SK-N-SH (cell line): Measurements from ENCODE around the gene SLAMF1. TPM values are rescaled to one million over a fixed set of nuclear protein-coding genes. Genes with fewer than 3 reads are reported as not detected.

Experiments used
- CTCF ChIA-PET: fragments of 300-600, 350-600 bp; formaldehyde crosslinking; extraction: SDS; loops from one replicate; lab custom pipeline; 2021; lab: Yijun Ruan, JAX
- POLR2A ChIA-PET: fragments of 350-600 bp; sonication (Branson Sonifier 250); formaldehyde crosslinking; extraction: SDS; loops from one replicate; lab custom pipeline; 2020; ENCODE audit warnings: antibody characterized with exemption, inconsistent platforms; lab: Yijun Ruan, JAX
- DNase-seq: peaks from one replicate; pipeline ENCODE4 v3.0.0; 2012
- H2AFZ ChIP-seq: fragments of 200-600 bp; sonication (generic); 2 replicates; pipeline ENCODE4 v1.8.1; 2016; ENCODE audit warnings: antibody characterized with exemption, mild to moderate bottlenecking, low read depth
- H3F3A ChIP-seq: fragments of 200-600 bp; sonication (generic); replicated peaks from 2 replicates; pipeline ENCODE3; 2016; ENCODE audit warnings: antibody characterized with exemption, mild to moderate bottlenecking; ENCODE audit not compliant: insufficient read depth
- H3K27ac ChIP-seq, 2 experiments: fragments of 200-500 bp in 1 of 2; fragments of 200-600 bp in 1 of 2; sonication (Bioruptor generic) in 1 of 2; sonication (generic), shearing (Covaris generic) in 1 of 2; 2 replicates each; pipeline versions ENCODE4 v1.5.1 to v1.6.1; 2014 to 2016; ENCODE audit warnings: low read depth in 2 of 2, inconsistent platforms in 1 of 2, low read length in 1 of 2, mild to moderate bottlenecking in 1 of 2, mixed read lengths in 1 of 2
- H3K27me3 ChIP-seq: fragments of 200-600 bp; sonication (generic), shearing (Covaris generic); 2 replicates; pipeline ENCODE4 v1.6.1; 2016; ENCODE audit warnings: mixed run types; ENCODE audit not compliant: insufficient read depth
- H3K36me3 ChIP-seq, 2 experiments: fragments of 200-500 bp in 1 of 2; fragments of 200-600 bp in 1 of 2; sonication (Bioruptor generic) in 1 of 2; sonication (generic) in 1 of 2; replicated peaks in 1 of 2; 2 replicates each; pipeline versions ENCODE3 to v1.5.1; 2014 to 2016; ENCODE audit warnings: low read length in 1 of 2, mild to moderate bottlenecking in 1 of 2; ENCODE audit not compliant: insufficient read depth in 2 of 2, control insufficient read depth in 1 of 2
- H3K4me1 ChIP-seq, 2 experiments: fragments of 200-500 bp in 1 of 2; fragments of 200-600 bp in 1 of 2; sonication (Bioruptor generic) in 1 of 2; sonication (generic), shearing (Covaris generic) in 1 of 2; 2 replicates each; pipeline versions ENCODE4 v1.5.1 to v1.6.1; 2014 to 2016; ENCODE audit warnings: low read depth in 1 of 2, low read length in 1 of 2, mixed run types in 1 of 2; ENCODE audit not compliant: insufficient read depth in 2 of 2, control insufficient read depth in 1 of 2
- H3K4me2 ChIP-seq: fragments of 200-600 bp; sonication (generic), shearing (Covaris generic); 2 replicates; pipeline ENCODE4 v1.6.1; 2017; ENCODE audit warnings: mixed run types
- H3K4me3 ChIP-seq, 2 experiments: fragments of 200-500 bp in 1 of 2; fragments of 200-600 bp in 1 of 2; sonication (Bioruptor generic) in 1 of 2; sonication (generic), shearing (Covaris generic) in 1 of 2; 2 replicates each; pipeline versions ENCODE4 v1.5.1 to v1.8.1; 2014 to 2016; ENCODE audit warnings: low read depth in 2 of 2, inconsistent platforms in 1 of 2, low read length in 1 of 2, mild to moderate bottlenecking in 1 of 2, mixed read lengths in 1 of 2, moderate library complexity in 1 of 2
- H3K79me2 ChIP-seq: fragments of 200-600 bp; sonication (generic); 2 replicates; pipeline ENCODE4 v1.8.1; 2017; ENCODE audit warnings: mild to moderate bottlenecking; ENCODE audit not compliant: insufficient read depth
- H3K9ac ChIP-seq: fragments of 200-600 bp; sonication (generic); 2 replicates; pipeline ENCODE4 v1.6.1; 2017; ENCODE audit warnings: mixed run types
- H3K9me2 ChIP-seq: fragments of 200-600 bp; sonication (generic); 2 replicates; pipeline ENCODE4 v1.6.1; 2017; ENCODE audit warnings: mixed run types
- H3K9me3 ChIP-seq: fragments of 200-600 bp; sonication (generic); 2 replicates; pipeline ENCODE4 v1.6.1; 2017; ENCODE audit warnings: mixed run types, mild to moderate bottlenecking, moderate library complexity
- H4K20me1 ChIP-seq: fragments of 200-600 bp; sonication (generic); 2 replicates; pipeline ENCODE4 v1.6.1; 2017; ENCODE audit warnings: mild to moderate bottlenecking, mixed run types; ENCODE audit not compliant: insufficient read depth
- CHD2 ChIP-seq: fragments of 150-350 bp; IDR thresholded peaks from 2 replicates; pipeline ENCODE4 v1.6.1; 2018; ENCODE audit warnings: low read length; ENCODE audit not compliant: partially characterized antibody
- EZH2phosphoT487 ChIP-seq: fragments of 200-600 bp; sonication (generic); IDR thresholded peaks from 2 replicates; pipeline ENCODE4 v1.6.1; 2017; ENCODE audit warnings: low read depth, mixed run types, mild to moderate bottlenecking, antibody characterized with exemption, moderate library complexity, borderline replicate concordance
- FOSL2 ChIP-seq: IDR thresholded peaks from 2 replicates; pipeline ENCODE4 v1.4.0; 2012; ENCODE audit warnings: low read depth, mild to moderate bottlenecking, moderate library complexity, borderline replicate concordance
- GABPA ChIP-seq: IDR thresholded peaks from 2 replicates; pipeline ENCODE4 v1.4.0; 2012; ENCODE audit warnings: low read depth, mild to moderate bottlenecking
- GATA2 ChIP-seq: sonication (generic); formaldehyde crosslinking; IDR thresholded peaks from 2 replicates; pipeline ENCODE4 v1.5.0; 2020; ENCODE audit warnings: mild to moderate bottlenecking, missing genetic modification reagents
- MXI1 ChIP-seq: IDR thresholded peaks from 2 replicates; pipeline ENCODE4 v1.6.1; 2012; ENCODE audit warnings: mild to moderate bottlenecking, low read depth, low read length, improper control_type of control experiment
- RAD21 ChIP-seq: IDR thresholded peaks from 2 replicates; pipeline ENCODE4 v1.6.1; 2012; ENCODE audit warnings: mild to moderate bottlenecking, low read length
- RCOR1 ChIP-seq: fragments of 150-350 bp; IDR thresholded peaks from 2 replicates; pipeline ENCODE4 v1.6.1; 2017; ENCODE audit warnings: antibody characterized with exemption, low read length
- RXRA ChIP-seq: IDR thresholded peaks from 2 replicates; pipeline ENCODE4 v1.4.0; 2012; ENCODE audit warnings: low read depth, mild to moderate bottlenecking, borderline replicate concordance
- SIN3A ChIP-seq: IDR thresholded peaks from 2 replicates; pipeline ENCODE4 v1.6.1; 2012; ENCODE audit warnings: low read depth, mild to moderate bottlenecking, low read length, moderate library complexity, borderline replicate concordance
- SMC3 ChIP-seq: IDR thresholded peaks from 2 replicates; pipeline ENCODE4 v1.6.1; 2012; ENCODE audit warnings: low read depth, low read length, improper control_type of control experiment
- TAF1 ChIP-seq: IDR thresholded peaks from 2 replicates; pipeline ENCODE4 v1.6.1; 2012; ENCODE audit warnings: low read depth, mild to moderate bottlenecking, low read length, moderate library complexity, borderline replicate concordance
- TCF12 ChIP-seq: IDR thresholded peaks from 2 replicates; pipeline ENCODE4 v1.4.0; 2012
- TEAD4 ChIP-seq: IDR thresholded peaks from 2 replicates; pipeline ENCODE4 v1.4.0; 2012; ENCODE audit warnings: mild to moderate bottlenecking, borderline replicate concordance; ENCODE audit not compliant: insufficient read depth
- USF1 ChIP-seq: IDR thresholded peaks from 2 replicates; pipeline ENCODE4 v1.4.0; 2012; ENCODE audit warnings: low read depth, borderline replicate concordance
- YY1 ChIP-seq: IDR thresholded peaks from 2 replicates; pipeline ENCODE4 v1.4.0; 2012; ENCODE audit warnings: low read depth, mild to moderate bottlenecking
- WGBS: methylation state at CpG from one replicate; pipeline ENCODE4 v1.1.6; 2017; ENCODE audit warnings: low lambda C conversion rate; 5-methylcytosine and 5-hydroxymethylcytosine counted together
- polyA plus RNA-seq, 3 experiments: library from polyadenylated mRNA; depleted of rRNA; stranded (reverse); fragments of >200 nt; gene quantifications; 2 replicates each; pipeline ENCODE4 v1.2.3, GENCODE V29; 2012
- TF ChIP-seq, protein P1 (sequence below): fragments of 150-350 bp; IDR thresholded peaks from 2 replicates; pipeline ENCODE4 v1.6.1; 2017; ENCODE audit warnings: antibody characterized with exemption, low read length, low read depth, borderline replicate concordance
- TF ChIP-seq, protein P2 (sequence below): fragments of 200-600 bp; sonication (generic); IDR thresholded peaks from 2 replicates; pipeline ENCODE4 v1.6.1; 2017; ENCODE audit warnings: antibody characterized with exemption, mild to moderate bottlenecking, moderate library complexity

The SLAMF1 gene
- polyA plus RNA-seq, 1 of the 3 experiments (the other 2 are of a cell fraction), result not detected

GRCh38 chr1:160597051-160597450 lies 49.8 kb downstream of the SLAMF1 start:
- Histone ChIP-seq H2AFZ (no peak overlapping the region), H3K4me2 (no peak overlapping the region), H3K9me2 (no peaks in the 10 kb centered on the region), H3K27ac (no peak overlapping the region)
- ChIA-PET POLR2A (no interaction called here), CTCF (interaction anchor here (0.9 kb wide), 1 partner anchor 13 kb away, joined by 3 read pairs; no protein-coding TSS in a partner anchor)
- TF ChIP-seq RAD21 (no peak), YY1 (no peak), EZH2phosphoT487 (no peak), USF1 (no peak), TEAD4 (no peak), SMC3 (no peak), MXI1 (no peak), FOSL2 (no peak), GABPA (no peak), SIN3A (no peak), TAF1 (no peak), TCF12 (no peak), RCOR1 (no peak), GATA2 (no peak), RXRA (no peak), CHD2 (no peak)
- TF ChIP-seq, protein P1, sequence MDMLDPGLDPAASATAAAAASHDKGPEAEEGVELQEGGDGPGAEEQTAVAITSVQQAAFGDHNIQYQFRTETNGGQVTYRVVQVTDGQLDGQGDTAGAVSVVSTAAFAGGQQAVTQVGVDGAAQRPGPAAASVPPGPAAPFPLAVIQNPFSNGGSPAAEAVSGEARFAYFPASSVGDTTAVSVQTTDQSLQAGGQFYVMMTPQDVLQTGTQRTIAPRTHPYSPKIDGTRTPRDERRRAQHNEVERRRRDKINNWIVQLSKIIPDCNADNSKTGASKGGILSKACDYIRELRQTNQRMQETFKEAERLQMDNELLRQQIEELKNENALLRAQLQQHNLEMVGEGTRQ, result no peak
- TF ChIP-seq, protein P2, sequence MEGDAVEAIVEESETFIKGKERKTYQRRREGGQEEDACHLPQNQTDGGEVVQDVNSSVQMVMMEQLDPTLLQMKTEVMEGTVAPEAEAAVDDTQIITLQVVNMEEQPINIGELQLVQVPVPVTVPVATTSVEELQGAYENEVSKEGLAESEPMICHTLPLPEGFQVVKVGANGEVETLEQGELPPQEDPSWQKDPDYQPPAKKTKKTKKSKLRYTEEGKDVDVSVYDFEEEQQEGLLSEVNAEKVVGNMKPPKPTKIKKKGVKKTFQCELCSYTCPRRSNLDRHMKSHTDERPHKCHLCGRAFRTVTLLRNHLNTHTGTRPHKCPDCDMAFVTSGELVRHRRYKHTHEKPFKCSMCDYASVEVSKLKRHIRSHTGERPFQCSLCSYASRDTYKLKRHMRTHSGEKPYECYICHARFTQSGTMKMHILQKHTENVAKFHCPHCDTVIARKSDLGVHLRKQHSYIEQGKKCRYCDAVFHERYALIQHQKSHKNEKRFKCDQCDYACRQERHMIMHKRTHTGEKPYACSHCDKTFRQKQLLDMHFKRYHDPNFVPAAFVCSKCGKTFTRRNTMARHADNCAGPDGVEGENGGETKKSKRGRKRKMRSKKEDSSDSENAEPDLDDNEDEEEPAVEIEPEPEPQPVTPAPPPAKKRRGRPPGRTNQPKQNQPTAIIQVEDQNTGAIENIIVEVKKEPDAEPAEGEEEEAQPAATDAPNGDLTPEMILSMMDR, result no peak
- TF ChIP-seq, all 33 proteins: peak for 0
- H3K9me3 ChIP-seq, result no peaks in the 10 kb centered on the region
- no peaks in the 10 kb centered on the region for H3K27me3 ChIP-seq
- DNase-seq, result no peak
- H3K4me1 ChIP-seq, result no peaks in the 10 kb centered on the region
- H3F3A ChIP-seq, result no peaks in the 10 kb centered on the region
- H3K79me2 ChIP-seq, result no peaks in the 10 kb centered on the region
- 30% methylated on average over 1 of the region's 1 CpG for WGBS
- no peak overlapping the region for H3K4me3 ChIP-seq
- H4K20me1 ChIP-seq, result no peaks in the 10 kb centered on the region
- H3K9ac ChIP-seq, result no peak overlapping the region
- no peaks in the 10 kb centered on the region for H3K36me3 ChIP-seq
